HG02840 (cell line): Measurements from ENCODE around the gene CLSTN3.
A peak's percentile ranks its signal among the peaks of the same experiment; 100 is the strongest.
"Not testable (repeated sequence)": the region's sequence is repeated elsewhere in the genome, so short reads cannot be mapped to it uniquely, and the experiment has no call there.

Experiments used
- ATAC-seq: cut with Tn5 transposase; IDR thresholded peaks from one replicate; pipeline ENCODE4 v1.9.1; 2021; ENCODE audit warnings: mild to moderate bottlenecking, moderate library complexity, moderate number of reproducible peaks; ENCODE audit not compliant: unreplicated experiment, low FRiP score

CLSTN3 gene

GRCh38 chr12:7178481-7178880 is 48.3 kb downstream of the CLSTN3 start:
- ATAC-seq = no peak

GRCh38 chr12:7180685-7181084 is 50.5 kb downstream of the CLSTN3 start:
- no peak for ATAC-seq

- ATAC-seq = not testable (repeated sequence)
Observed at GRCh38 chr12:7186058-7186457, 55.9 kb downstream of the CLSTN3 start.

- ATAC-seq = peak; percentile 31
Observed at GRCh38 chr12:7188562-7189397, 58.6 kb downstream of the CLSTN3 start.

GRCh38 chr12:7189398-7190267 is 59.5 kb downstream of the CLSTN3 start, which contains the start of gene PEX5:
PEX5 (plus strand) TSS chr12:7189686; CDS start chr12:7190378, 692 bp downstream.
- peak; percentile 89 for ATAC-seq

DNA sequence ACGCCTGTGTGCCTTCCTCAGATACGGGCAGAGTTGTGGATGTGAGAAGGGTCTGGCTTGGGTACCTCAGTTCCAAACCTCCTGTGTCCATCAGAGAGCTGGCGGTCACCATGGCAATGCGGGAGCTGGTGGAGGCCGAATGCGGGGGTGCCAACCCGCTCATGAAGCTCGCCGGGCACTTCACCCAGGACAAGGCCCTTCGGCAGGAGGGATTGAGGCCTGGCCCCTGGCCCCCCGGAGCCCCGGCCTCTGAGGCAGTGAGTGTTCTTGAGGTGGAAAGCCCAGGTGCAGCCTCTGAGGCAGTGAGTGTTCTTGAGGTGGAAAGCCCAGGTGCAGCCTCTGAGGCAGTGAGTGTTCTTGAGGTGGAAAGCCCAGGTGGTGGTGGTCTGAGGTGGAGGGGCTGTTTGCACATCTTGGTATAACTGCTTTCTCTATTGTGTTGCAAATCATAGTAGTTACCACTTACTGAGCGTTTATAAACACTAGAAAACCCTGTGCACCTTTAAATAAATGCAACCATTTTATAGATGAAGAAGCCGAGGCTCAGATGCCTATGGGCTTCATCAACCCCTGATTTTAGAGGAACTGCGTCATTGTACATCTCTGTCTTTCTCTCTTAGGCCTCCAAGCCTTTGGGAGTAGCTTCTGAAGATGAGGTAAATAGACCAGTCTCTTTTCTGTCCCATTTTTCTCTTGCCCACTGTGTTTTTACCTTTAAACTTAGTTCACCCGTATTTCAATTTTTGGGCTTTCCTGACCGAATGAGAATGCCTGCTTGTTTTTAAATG is 60.3 kb downstream of the CLSTN3 start:
- peak; percentile 2 for ATAC-seq

GRCh38 chr12:7193674-7194073 is 63.5 kb downstream of the CLSTN3 start:
- ATAC-seq = no peak

DNA sequence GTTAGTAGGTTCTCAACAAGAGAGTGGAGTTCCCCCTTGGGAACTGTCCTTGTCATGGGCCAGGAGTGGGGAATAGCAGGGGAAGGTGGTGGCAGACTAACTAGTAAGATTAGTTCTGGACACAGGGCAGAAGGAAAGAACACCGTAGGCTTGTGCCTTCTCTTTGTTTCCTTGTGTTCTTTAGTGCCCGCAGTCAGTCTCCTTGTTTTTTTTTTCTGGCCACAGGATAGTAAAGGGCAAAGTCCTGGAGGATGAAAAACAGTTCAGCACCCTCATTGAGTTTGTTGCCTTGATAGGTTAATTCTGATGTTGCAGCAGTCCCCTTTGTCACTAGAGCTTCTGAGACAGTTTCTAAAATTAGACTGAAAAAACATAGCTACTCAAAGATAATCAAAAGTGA is 67.7 kb downstream of the CLSTN3 start:
- ATAC-seq = no peak

GRCh38 chr12:7203109-7203508 is 72.9 kb downstream of the CLSTN3 start:
- ATAC-seq = no peak

DNA sequence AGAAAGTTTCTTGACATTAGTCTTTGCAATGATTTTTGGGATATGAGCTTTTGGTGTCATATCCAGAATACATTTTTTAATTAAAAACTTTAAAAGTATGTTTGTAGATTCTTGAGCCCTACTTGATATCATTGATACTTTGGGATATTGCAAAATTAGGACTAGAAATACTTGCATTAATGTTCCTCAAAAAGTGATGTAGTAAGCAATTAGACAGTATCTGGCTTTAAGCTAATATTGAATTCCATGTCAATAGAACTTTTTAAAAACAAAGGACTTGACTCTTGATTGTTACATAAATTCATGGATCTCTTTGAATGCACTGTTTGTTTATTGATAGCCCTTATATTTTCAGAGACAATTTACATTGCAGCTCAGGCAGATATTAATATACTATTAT is 74.9 kb downstream of the CLSTN3 start:
- ATAC-seq = no peak

GRCh38 chr12:7206691-7207090 is 76.5 kb downstream of the CLSTN3 start:
- no peak for ATAC-seq

DNA sequence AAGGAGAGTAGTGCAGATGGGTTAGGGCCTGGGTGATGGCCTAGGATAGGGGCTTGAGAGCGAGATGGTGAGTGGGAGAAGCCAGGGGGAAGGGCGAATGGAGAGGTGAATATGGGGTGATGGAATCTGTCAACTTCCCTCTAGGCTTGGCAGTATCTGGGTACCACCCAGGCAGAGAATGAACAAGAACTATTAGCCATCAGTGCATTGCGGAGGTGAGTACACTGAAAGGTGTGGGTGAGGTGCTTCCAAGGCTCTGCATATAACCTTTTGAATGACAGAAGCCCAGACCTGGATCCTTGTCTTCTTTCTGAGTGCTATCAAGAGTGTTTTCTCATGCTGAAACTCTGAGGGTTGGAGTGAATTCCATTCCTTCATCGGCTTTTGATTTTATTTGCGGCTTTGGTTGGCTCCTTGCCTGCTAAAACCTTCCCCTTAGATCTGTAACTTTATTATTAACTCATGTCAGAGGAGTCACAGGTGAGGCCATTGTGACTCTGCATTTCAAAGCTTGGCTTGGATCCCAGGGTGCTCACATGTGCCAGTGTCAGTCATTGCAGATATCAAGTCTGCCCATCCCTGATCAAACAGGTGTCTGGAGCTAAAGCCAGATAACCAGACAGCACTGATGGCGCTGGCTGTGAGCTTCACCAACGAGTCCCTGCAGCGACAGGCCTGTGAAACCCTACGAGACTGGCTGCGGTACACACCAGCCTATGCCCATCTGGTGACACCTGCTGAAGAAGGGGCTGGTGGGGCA is 77.9 kb downstream of the CLSTN3 start:
- no peak for ATAC-seq
